DND-41 (cell line): Measurements from ENCODE around the gene XRCC5.

Experiments
- ATAC-seq: fragments of 200-7000 bp; cut with Tn5 transposase; 3 replicates; pipeline ENCODE4 v1.9.1; 2021; ENCODE audit warnings: low read depth; ENCODE audit not compliant: insufficient read depth
- DNase-seq: peaks from one replicate; pipeline ENCODE4 v3.0.0-alpha.2; 2020
- H2AFZ ChIP-seq: 2 replicates; pipeline ENCODE4 v1.6.0; 2012; ENCODE audit warnings: low read depth, low read length
- H3K27ac ChIP-seq: 2 replicates; pipeline ENCODE4 v1.5.1; 2012; ENCODE audit warnings: low read length, inconsistent platforms
- H3K27me3 ChIP-seq: fragments of 200-600 bp; sonication (generic); 2 replicates; pipeline ENCODE4 v1.6.0; 2012; ENCODE audit warnings: low read length, mild to moderate bottlenecking, inconsistent platforms; ENCODE audit not compliant: insufficient read depth, poor library complexity
- H3K36me3 ChIP-seq: 2 replicates; pipeline ENCODE4 v1.5.1; 2012; ENCODE audit warnings: low read length, inconsistent platforms; ENCODE audit not compliant: insufficient read depth
- H3K4me1 ChIP-seq: 2 replicates; pipeline ENCODE4 v1.5.1; 2012; ENCODE audit warnings: mild to moderate bottlenecking, low read length; ENCODE audit not compliant: insufficient read depth
- H3K4me2 ChIP-seq: 2 replicates; pipeline ENCODE4 v1.6.0; 2012; ENCODE audit warnings: mild to moderate bottlenecking, moderate library complexity, low read length, inconsistent platforms; ENCODE audit not compliant: insufficient read depth
- H3K4me3 ChIP-seq, 2 experiments: fragments of 200-600 bp in 1 of 2; shearing (Covaris generic) in 1 of 2; 2 replicates each; pipeline ENCODE4 v1.5.1; 2012 to 2016; ENCODE audit warnings: inconsistent platforms in 2 of 2, low read length in 2 of 2, mild to moderate bottlenecking in 2 of 2, low read depth in 1 of 2, moderate library complexity in 1 of 2
- H3K79me2 ChIP-seq: 2 replicates; pipeline ENCODE4 v1.6.0; 2012; ENCODE audit warnings: low read length, inconsistent platforms; ENCODE audit not compliant: insufficient read depth
- H3K9ac ChIP-seq: 2 replicates; pipeline ENCODE4 v1.6.0; 2012; ENCODE audit warnings: low read depth, mild to moderate bottlenecking, inconsistent platforms, low read length, moderate library complexity
- H3K9me3 ChIP-seq: 2 replicates; pipeline ENCODE4 v1.5.1; 2012; ENCODE audit warnings: low read length, moderate library complexity, mild to moderate bottlenecking, inconsistent platforms; ENCODE audit not compliant: insufficient read depth, severe bottlenecking
- H4K20me1 ChIP-seq: 2 replicates; pipeline ENCODE4 v1.6.0; 2012; ENCODE audit warnings: low read length; ENCODE audit not compliant: insufficient read depth
- CTCF ChIP-seq: IDR thresholded peaks from 2 replicates; pipeline ENCODE4 v1.5.1; 2012; ENCODE audit warnings: borderline replicate concordance, low read length, moderate library complexity, mild to moderate bottlenecking; ENCODE audit not compliant: poor library complexity, severe bottlenecking; ENCODE audit errors: extremely low read depth
- EZH2 ChIP-seq: IDR thresholded peaks from 3 replicates; pipeline ENCODE4 v1.6.1; 2012; ENCODE audit warnings: borderline replicate concordance, low read depth, mild to moderate bottlenecking, moderate library complexity, low read length, inconsistent platforms; ENCODE audit not compliant: severe bottlenecking

XRCC5 gene

DNA sequence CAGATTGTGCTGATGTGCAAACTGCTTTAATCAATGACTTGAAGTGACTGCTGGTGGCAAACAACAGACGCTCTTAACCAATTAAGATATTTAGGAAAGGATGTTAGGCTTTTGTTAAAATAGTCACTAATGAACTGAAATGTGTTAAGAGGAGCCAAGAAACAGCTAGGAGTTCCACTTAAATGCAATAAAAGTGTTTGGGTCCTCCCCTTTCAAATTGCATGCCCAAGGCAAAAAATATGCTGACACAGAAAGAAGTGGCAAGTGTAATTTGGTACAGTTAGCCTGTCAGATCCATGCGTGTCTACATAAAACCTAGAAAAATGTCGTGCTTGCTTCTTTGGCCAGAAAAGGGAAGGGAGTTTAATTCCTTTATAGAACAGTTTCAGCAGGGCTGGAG, 61.9 kb downstream of the XRCC5 start:
- no peaks in the 10 kb centered on the region for H3K27me3 ChIP-seq
- no peak overlapping the region for H3K27ac ChIP-seq
- no peaks in the 10 kb centered on the region for H3K4me1 ChIP-seq
- H4K20me1 ChIP-seq, result peaks cover 18% of the 10 kb centered on the region; the same call in 1 of the 2 replicates
- DNase-seq, result no peak
- H3K9me3 ChIP-seq, result no peaks in the 10 kb centered on the region
- TF ChIP-seq EZH2, result no peak
- no peak for TF ChIP-seq CTCF
- no peak overlapping the region for H2AFZ ChIP-seq
- peaks cover 75% of the 10 kb centered on the region for H3K79me2 ChIP-seq
- no peak for ATAC-seq
- H3K4me2 ChIP-seq, result no peak overlapping the region
- H3K4me3 ChIP-seq, result no peak overlapping the region
- no peak overlapping the region for H3K9ac ChIP-seq
- H3K36me3 ChIP-seq, result peaks cover 93% of the 10 kb centered on the region

DNA sequence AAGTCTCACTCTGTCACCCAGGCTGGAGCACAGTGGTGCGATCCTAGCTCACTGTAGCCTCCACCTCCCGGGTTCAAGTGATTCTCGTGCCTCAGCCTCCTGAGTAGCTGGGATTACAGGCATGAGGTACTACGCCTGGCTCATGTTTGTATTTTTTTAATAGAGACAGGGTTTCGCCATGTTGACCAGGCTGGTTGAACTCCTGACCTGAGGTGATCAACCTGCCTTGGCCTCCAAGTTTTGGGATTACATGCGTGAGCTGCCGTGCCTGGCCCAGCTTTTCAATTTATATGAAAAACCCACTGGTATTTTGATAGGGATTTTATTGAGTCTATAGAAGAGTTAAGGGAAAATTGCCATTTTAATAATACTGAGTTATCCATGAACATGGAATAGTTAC, 63.3 kb downstream of the XRCC5 start:
- TF ChIP-seq EZH2 (no peak), CTCF (no peak)
- Histone ChIP-seq H2AFZ (no peak overlapping the region), H3K4me1 (no peaks in the 10 kb centered on the region), H3K9me3 (no peaks in the 10 kb centered on the region), H3K79me2 (peaks cover 75% of the 10 kb centered on the region), H4K20me1 (peaks cover 23% of the 10 kb centered on the region; the same call in 1 of the 2 replicates), H3K9ac (no peak overlapping the region), H3K4me3 (no peak overlapping the region), H3K4me2 (no peak overlapping the region), H3K27me3 (no peaks in the 10 kb centered on the region), H3K27ac (no peak overlapping the region), H3K36me3 (peaks cover 91% of the 10 kb centered on the region)
- DNase-seq (no peak), ATAC-seq (no peak)

- Histone ChIP-seq H3K4me3 (no peak overlapping the region), H3K4me2 (no peak overlapping the region), H3K79me2 (peaks cover 88% of the 10 kb centered on the region), H3K27me3 (no peaks in the 10 kb centered on the region), H2AFZ (no peak overlapping the region), H3K9me3 (no peaks in the 10 kb centered on the region), H3K27ac (no peak overlapping the region), H3K4me1 (no peaks in the 10 kb centered on the region), H3K36me3 (peaks cover 95% of the 10 kb centered on the region), H4K20me1 (peaks cover 40% of the 10 kb centered on the region; the same call in 1 of the 2 replicates), H3K9ac (no peak overlapping the region)
- ATAC-seq (no peak), DNase-seq (no peak)
- TF ChIP-seq EZH2 (no peak), CTCF (no peak)
These were observed 69.9 kb downstream of the XRCC5 start for GRCh38 chr2:216179015-216179414.

- peaks cover 96% of the 10 kb centered on the region for H3K36me3 ChIP-seq
- H4K20me1 ChIP-seq, result peaks cover 38% of the 10 kb centered on the region
- no peak overlapping the region for H3K4me2 ChIP-seq
- no peak overlapping the region for H3K9ac ChIP-seq
- DNase-seq (no peak), ATAC-seq (no peak)
- H2AFZ ChIP-seq, result no peak overlapping the region
- H3K4me3 ChIP-seq, result no peak overlapping the region
- peaks cover 91% of the 10 kb centered on the region for H3K79me2 ChIP-seq
- H3K9me3 ChIP-seq, result no peaks in the 10 kb centered on the region
- no peak for TF ChIP-seq EZH2
- TF ChIP-seq CTCF, result no peak
- no peaks in the 10 kb centered on the region for H3K27me3 ChIP-seq
- H3K4me1 ChIP-seq, result no peaks in the 10 kb centered on the region
- no peak overlapping the region for H3K27ac ChIP-seq
These were observed 72.2 kb downstream of the XRCC5 start for GRCh38 chr2:216181351-216181750.
